ENCODE measurements around the gene USP25.

DNA sequence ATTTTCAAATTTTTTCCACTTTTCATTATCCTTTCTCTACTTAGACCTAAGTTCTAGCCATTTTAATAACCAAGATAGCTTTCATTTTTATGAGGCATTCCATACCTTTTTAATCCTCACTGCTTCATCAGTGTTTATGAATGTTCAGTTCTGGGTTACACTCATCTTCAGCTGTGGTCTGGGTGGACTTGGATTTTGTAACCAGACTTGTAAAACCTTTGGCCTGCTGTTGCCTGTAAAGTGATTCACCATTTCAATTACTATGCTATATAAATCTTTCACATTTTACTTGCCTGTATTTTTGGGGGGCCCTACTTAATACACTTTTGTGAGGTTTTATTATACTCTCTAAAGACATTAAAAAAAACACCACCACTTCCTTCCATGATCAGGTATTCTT is 46.2 kb downstream of the USP25 start:
- TF ChIP-seq REST (IDR thresholded peaks at IDR 0.05; ENCODE audit: low read depth), result no peak
- no peak for TF ChIP-seq TCF12 (IDR thresholded peaks at IDR 0.05; ENCODE audit: low read depth)
- TF ChIP-seq TAF1 (IDR thresholded peaks at IDR 0.05; ENCODE audit: low read depth), result no peak

All from Ishikawa (cell line).